ENCODE measurements around the gene ATP1A2.

Gene ATP1A2

DNA sequence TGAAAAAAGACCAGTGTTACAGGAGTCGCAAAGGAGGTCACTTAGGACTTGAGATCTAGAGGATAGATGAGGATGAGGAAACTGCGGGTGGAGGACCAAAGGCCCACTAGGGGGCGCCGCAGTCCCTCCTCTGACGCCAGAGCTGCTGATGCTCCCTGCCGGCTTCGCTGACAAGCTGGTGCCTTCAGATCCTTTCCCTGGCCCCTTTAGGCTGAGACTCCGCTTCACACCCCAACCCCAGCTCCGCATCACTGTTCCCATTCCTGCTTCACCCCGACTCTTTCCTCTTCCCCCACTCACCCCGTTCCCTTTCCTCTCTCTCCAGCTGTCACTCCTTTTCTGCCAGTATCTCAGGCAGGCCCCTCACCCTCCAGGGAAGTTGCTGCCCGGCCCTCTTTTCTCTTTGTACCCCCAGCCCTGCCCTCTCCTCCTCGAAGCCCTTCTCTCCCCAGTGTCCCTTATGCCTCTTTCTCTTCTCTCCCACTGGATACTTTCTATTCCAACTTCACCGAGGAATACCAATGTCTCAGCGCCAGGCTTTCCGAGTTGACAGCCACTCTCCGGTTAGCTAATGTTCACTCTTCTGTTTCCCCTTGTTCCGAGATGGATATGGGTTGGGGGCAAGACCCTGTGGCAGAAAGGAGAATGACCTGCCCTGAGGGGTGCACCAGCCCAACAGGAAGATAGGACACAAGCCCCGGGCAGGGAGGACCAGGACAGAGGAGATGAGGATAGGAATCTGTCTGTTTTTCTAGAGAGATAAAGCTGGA is 29.7 kb upstream of the ATP1A2 start:
- DNase-seq = peak; percentile 64

- DNase-seq = no peak
These were observed 29.1 kb upstream of the ATP1A2 start for GRCh38 chr1:160086456-160086892.

DNA sequence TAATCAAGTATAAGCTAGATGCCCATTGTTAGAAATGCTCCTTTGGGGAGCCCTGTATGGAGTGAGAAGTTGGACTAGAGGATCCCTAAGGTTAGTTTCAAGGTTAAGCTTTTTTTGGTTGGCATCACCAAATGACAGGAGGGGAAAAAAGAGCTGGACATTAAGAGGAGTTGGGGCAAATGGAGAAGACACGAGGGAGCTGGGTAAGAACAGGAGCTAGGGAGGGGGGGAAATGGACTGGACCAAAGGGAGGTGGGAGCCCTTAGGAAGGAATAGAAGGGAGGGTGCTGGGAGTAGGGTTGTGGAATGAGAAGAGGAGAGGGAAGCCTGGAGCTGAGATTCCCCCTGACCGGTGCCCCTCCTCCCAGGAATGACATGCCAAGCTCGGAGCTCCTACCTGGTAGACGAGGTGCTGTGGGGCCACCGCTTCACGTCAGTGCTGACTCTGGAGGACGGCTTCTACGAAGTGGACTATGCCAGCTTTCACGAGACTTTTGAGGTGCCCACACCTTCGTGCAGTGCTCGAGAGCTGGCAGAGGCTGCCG is 28.4 kb upstream of the ATP1A2 start:
- no peak for DNase-seq

- no peak for DNase-seq
These were observed 25.7 kb upstream of the ATP1A2 start for GRCh38 chr1:160089883-160090282.

GRCh38 chr1:160090760-160091159 is 24.8 kb upstream of the ATP1A2 start:
- no peak for DNase-seq

DNA sequence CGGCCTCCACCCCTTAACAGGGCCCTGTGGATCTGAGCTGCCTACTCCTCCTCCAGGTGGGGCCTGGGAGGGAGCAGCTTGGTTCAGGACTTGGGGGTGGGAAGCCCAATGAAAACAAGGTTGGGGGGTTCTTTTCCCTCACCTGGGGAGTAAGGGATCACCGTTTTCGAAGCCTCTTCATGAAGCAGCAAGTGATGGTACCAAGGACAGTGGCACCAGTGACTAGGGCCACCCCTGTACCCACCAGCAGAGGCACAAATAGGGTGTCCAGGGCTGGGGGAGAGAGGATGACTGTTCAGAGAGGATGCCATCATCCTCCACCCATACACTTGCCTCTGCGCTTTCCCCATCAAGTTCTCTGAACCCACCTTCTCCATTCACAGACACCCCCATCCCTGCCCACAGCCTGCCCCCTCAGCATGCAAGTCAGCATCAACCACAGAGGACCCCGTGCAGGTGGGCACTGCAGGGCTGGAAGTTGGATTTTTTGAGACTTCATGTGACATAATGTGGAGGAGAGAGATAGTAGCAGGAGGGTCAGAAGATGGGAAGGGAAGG is 23.8 kb upstream of the ATP1A2 start:
- DNase-seq = no peak

DNA sequence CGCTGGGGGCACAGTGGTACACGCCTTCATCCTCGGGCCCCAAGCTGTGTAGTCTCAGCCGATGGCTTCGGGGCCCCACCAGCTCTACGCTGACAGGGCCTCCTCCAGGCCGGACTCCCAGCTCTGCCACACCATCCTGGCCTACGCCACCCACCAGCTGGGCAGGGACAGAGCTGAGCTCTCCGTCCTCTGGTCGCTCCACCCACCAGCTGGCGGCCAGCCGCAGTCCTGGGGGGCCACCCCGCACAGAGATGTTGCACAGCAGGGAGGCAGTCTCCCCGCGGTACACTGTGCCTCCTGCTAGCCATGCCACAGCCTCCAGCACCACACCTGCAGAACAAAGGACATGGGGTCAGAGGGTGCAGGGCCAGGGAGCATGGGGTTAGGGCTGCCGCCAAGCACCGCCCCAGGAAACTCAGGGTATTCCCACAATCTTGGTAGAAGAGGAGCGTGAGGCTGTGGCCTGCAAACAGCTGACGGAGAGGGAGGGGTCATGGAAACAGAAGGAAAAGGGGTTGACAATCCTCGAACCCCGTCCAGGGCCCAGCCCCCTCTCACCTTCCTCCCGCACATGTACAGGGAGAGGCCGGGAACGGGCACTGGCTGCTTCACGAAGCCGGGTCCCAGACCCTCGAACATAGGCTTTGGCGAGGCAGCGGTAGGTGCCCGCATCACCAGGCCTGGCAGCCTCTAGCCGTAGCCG is 23.0 kb upstream of the ATP1A2 start:
- DNase-seq = no peak

- DNase-seq = no peak
These were observed 22.5 kb upstream of the ATP1A2 start for GRCh38 chr1:160093069-160093395.

GRCh38 chr1:160093624-160094290 is 21.8 kb upstream of the ATP1A2 start:
- DNase-seq = no peak

DNA sequence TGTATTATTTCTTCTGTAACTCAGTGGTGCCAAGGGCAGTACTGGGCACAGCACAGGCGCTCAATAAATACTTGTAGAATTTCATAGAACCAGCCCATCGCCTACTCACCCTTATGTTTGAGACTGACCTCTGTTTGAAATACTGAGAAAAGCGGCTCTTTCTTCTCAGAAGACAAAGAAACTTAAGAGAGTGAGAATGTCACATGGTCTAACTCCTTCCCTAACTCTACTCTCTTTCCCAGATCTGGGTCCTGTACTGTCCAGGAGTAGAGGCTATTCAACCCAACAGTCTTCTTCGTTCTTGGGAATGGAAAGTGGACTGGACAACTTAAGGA is 21.3 kb upstream of the ATP1A2 start:
- no peak for DNase-seq

DNA sequence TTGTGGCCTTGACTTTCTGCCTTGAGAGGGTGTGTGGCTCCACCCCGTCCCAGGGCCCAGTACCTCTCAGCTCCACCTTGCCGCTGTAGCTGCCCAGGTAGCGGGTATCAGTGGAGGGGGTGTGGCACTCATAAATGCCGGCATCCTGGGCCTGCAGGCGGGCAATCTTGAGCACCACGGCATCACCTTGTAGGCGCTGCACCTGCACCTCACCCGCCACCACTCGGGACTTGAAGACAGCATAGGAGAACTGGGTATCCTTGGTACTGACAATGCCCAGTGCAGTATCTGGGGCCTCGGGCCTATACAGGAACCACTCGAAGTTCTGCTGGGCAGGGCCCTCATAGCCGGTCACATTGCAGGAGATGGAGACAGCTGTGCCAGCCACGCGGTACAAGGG is 20.8 kb upstream of the ATP1A2 start:
- DNase-seq = no peak

- no peak for DNase-seq
These were observed 20.0 kb upstream of the ATP1A2 start for GRCh38 chr1:160095382-160096105.

DNA sequence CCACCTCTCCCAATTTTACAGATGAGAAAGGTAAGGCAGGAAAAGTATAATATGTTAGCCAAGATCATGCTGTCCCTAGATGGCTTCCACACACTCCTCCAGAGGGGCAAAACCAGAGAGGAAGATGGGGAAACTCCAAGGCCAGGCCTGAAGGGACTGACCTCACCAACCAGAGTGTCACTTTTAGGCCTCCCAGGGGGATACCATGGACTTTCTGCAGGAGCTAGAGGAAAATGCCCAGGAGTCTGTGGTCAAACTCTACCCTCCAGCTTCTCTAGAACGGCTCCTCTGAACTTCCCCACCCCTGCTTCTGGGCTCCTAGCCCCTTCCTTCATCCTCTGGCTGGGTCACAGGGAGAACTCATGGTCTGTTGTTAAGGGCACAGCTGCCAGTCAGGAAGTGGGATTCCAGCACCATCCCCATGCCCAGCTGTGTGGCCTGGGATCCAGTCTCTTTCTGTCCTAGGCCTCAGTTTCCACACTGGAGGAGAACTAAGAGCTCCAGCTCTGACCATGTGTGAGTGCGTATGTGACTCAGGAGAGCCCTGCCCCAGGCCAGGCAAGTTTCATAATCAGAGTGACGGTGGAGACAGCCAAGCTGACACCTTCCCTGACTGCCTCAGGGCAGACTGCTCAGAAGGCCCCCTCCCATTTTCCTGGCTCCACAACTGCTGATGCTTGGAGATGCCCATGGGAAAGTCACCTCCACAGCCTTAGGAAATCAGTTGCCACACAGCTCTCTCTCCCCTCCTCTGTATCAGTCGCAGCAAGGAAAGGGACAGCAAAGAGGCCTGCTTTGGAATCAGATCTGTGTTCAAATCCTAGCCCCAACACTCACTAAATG is 19.1 kb upstream of the ATP1A2 start:
- DNase-seq = no peak

DNA sequence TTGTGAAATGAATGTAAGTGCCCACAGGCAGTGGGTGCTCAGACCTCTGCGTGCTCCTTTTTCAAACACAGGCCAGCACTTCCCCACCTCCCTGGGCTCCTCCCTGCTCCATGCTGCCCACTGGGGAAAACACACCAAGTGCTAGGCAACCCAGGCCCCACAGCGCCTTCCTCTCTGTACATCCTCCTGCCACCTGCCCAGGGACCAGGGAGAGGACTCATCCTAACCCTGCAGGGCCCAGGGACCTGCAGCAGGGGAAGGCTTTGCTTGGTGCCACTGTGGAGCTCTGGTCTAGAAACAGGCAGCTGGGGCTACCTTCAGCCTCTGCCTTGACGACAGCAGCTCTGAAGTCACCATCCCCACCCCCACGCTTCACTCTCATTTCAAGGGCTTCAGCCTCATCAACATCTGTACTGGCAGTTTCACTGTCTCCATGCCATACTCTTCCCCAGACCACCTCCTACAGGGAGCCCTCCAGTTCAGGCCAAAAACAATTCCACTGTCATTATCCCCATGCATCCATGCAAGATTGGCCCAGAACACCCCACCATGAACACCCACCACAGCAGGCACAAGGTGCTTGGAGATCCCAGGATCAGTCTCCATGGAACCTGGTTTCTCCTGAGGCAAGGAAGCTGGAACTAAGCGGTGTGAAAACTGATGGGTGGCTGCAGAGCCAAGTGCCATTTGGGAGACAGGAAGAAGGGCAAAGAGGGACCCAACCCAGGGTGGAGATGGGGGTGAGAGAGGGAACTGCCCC is 18.2 kb upstream of the ATP1A2 start:
- DNase-seq = no peak

DNA sequence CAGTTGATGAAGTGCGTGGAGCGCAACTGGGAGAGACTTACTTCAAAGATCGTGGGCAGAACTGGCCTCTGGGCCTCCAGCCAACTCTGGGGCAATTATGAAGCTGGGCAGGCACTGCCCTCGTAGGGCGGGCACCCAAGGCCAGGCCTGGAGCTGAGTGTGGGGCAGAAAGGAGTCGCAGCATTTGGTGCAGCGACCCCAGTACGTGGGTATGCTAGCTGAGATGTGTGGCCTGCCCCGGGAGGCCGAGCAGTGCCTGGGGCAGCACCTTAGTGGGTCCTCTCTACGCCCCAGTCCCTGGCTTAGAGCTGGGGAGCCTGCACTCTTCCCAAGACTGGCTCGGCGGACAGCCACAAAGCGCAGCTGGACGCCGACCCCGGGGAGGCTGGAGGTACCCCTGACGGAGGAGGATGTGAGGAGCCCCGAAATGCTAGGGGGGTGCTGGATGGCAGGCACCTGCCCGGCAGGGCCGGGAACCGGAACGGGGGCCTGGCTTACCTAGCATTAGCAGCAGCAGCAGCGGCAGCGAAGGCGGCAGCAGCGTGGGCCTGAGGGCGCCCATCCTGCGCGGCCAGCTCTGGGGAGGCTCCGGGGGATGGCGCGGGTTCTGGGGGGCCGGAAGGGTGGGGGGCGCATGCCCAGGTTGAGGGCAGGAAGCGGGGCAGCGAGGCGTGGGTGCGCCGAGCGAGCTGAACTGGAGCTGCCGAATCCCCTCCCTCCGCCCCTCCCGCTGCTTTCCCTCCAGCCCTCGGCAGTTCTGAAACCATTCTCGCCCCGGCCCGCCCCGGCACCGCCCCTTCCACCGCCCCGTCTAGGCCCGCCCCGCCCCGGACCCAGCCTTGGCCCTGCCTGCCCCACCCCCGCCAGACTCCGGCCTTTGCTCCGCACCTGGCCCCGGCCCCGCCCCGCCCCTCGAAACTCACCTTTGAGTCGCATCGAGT is 17.4 kb upstream of the ATP1A2 start, which contains the start of gene IGSF8:
IGSF8 (minus strand) TSS at position 709 of the 941 bp plus-strand sequence; CDS start at position 562, 147 bp downstream.
- peak; percentile 63 for DNase-seq

DNA sequence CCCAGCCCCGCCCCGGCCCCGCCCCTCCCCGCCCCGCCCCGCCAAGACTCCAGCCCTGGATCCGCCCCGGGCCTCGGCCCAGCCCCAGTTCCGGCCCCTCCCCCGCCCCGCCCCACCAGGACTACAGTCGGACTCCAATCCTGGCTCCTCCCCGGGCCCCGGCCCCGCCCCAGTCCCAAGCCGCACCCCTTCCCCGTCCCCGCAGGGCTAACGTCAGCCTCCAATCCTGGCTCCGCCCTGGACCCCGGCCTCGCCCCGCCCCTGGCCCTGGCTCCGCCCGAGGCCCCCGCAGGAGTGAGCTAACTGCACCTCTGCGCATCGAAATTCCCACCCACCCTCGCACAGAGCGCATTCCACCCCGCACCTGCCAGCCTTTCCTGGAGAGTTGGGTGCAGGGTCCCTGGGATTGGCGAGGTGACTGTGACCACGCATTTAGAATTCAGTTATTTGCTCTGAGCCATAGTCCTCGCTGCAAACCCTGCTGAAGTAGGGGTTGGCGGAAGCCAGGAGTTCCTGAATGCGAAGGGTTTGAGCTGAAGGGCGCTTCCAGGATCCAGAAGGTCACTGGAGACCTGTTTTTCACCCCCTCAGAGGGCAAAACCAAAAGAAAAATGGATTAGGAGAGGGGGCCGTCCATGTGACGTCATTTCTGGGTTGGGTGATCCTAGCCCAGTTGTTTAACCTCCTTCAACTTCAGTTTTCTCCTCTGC is 16.6 kb upstream of the ATP1A2 start:
- peak; percentile 81 for DNase-seq

DNA sequence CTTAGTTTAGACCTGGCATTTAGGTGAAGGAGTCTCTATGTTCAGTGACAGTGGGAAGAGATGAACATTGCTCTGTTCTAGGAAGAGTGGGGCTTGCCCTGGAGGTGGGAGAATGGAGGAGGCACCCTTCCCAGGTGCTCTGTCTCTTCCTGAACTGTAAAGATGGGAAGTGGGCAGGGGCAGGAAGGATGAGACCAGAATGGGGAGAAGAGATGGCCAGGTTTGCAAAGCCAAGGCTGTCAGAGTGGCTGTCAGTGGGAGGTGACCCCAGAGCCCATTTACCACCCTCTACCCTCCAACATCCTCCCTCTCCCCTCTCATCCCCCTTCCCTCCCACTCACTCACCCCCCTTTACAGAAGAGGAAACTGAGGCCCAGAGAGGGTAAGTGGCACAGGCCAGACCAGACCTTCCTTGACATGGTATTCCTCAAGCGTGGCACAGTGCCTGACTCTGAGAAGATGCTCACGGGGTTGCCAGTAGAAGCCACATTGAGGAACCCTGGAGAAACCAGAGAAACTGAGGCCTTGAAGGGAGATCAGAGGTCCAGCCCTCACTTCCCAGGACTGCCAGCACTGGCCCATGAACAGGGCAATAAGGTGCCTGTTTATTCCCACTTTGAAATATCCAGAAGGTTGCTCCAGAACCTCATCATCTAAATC is 15.7 kb upstream of the ATP1A2 start:
- DNase-seq = no peak

DNA sequence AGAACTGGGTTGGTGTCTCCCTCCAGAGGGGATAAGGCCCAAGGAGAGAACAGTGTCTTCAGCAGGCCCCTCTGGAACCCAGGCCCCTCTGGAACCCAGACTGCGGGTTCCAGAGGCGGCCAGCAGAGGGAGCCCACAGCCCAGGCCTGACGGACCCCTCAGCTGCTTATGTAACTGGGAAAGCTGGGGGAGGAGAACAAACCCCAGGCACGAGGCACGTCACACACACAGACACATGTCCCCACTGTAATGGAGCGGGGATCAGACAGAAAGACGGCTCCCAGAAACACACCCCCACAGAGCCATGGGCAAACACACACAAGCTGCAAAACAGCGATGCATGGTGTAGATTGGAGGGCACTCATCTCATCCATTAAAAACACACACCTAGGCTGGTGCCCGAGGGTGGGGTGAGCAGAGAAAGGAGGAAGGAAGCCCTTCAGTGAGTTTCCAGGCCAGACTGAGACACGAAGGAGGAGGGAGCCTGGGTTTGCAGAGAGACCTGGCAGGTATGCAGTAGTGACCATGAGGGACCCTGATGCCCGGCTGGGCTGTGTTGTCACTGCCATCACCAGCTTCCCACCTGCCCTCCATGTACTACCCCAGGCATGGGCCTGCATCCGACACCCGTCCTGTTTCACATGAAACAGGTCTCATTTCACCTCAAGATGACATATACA is 14.4 kb upstream of the ATP1A2 start:
- peak; percentile 49 for DNase-seq
